GM23338 (cell line): ENCODE results near the gene MRPS34.

ENCODE experiments used
- CREB1 ChIP-seq: fragments of 250-450 bp; sonication (Bioruptor Pico); IDR thresholded peaks from 2 replicates; pipeline ENCODE4 v1.5.0; 2020; ENCODE audit warnings: low read depth, mild to moderate bottlenecking, moderate library complexity
- EZH2 ChIP-seq: fragments of 200-600 bp; sonication (generic); IDR thresholded peaks from one replicate; pipeline ENCODE4 v1.8.0; 2017; ENCODE audit warnings: antibody characterized with exemption, mild to moderate bottlenecking, low read depth; ENCODE audit not compliant: unreplicated experiment
- EZH2phosphoT487 ChIP-seq: fragments of 200-600 bp; sonication (generic); IDR thresholded peaks from one replicate; pipeline ENCODE4 v1.8.1; 2018; ENCODE audit warnings: antibody characterized with exemption; ENCODE audit not compliant: unreplicated experiment
- POLR2AphosphoS5 ChIP-seq: IDR thresholded peaks from 2 replicates; pipeline ENCODE4 v1.6.1; 2016; ENCODE audit warnings: antibody characterized with exemption, low read depth
- REST ChIP-seq: IDR thresholded peaks from one replicate; pipeline ENCODE4 v1.6.1; 2018; ENCODE audit warnings: antibody characterized with exemption; ENCODE audit not compliant: unreplicated experiment
- STAT1 ChIP-seq: IDR thresholded peaks from one replicate; pipeline ENCODE4 v1.6.1; 2016; ENCODE audit warnings: antibody characterized with exemption; ENCODE audit not compliant: unreplicated experiment
- ZNF114 ChIP-seq: fragments of 250-450 bp; sonication (Bioruptor Pico); IDR thresholded peaks from 2 replicates; pipeline ENCODE4 v1.5.0; 2020; ENCODE audit warnings: mild to moderate bottlenecking, moderate library complexity
- ZNF331 ChIP-seq: fragments of 250-450 bp; sonication (Bioruptor Pico); IDR thresholded peaks from 2 replicates; pipeline ENCODE4 v1.5.0; 2020; ENCODE audit warnings: low read depth, mild to moderate bottlenecking, moderate library complexity
- TF ChIP-seq, protein P1 (sequence below), 2 experiments: fragments of 200-600 bp in 1 of 2; sonication (generic) in 1 of 2; conservative IDR thresholded peaks; 2 replicates each; pipeline versions ENCODE4 v1.5.1 to v1.6.1; 2016 to 2017; ENCODE audit warnings: antibody characterized with exemption in 2 of 2, low read depth in 2 of 2, mild to moderate bottlenecking in 2 of 2, moderate library complexity in 1 of 2

GRCh38 chr16:1788708-1789100 lies 15.8 kb upstream of the MRPS34 start:
- TF ChIP-seq, protein P1, sequence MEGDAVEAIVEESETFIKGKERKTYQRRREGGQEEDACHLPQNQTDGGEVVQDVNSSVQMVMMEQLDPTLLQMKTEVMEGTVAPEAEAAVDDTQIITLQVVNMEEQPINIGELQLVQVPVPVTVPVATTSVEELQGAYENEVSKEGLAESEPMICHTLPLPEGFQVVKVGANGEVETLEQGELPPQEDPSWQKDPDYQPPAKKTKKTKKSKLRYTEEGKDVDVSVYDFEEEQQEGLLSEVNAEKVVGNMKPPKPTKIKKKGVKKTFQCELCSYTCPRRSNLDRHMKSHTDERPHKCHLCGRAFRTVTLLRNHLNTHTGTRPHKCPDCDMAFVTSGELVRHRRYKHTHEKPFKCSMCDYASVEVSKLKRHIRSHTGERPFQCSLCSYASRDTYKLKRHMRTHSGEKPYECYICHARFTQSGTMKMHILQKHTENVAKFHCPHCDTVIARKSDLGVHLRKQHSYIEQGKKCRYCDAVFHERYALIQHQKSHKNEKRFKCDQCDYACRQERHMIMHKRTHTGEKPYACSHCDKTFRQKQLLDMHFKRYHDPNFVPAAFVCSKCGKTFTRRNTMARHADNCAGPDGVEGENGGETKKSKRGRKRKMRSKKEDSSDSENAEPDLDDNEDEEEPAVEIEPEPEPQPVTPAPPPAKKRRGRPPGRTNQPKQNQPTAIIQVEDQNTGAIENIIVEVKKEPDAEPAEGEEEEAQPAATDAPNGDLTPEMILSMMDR (conservative IDR thresholded peaks at IDR 0.05; ENCODE audit: low read depth in 2 of 2) = no peak
- no peak for TF ChIP-seq REST
- TF ChIP-seq EZH2phosphoT487 = no peak
- no peak for TF ChIP-seq EZH2
- no peak for TF ChIP-seq STAT1
- no peak for TF ChIP-seq CREB1
- TF ChIP-seq POLR2AphosphoS5 = no peak
- TF ChIP-seq ZNF331 (CRISPR knock-in tag) = no peak
- TF ChIP-seq ZNF114 = no peak
